AG10803 (cell line): Measurements from ENCODE around the gene RXYLT1.
A peak's percentile ranks its signal among the peaks of the same experiment; 100 is the strongest.

ENCODE experiments used
- DNase-seq: peaks from one replicate; pipeline ENCODE4 v3.0.0; 2010; ENCODE audit warnings: low read depth
- H3K4me3 ChIP-seq: 2 replicates; pipeline ENCODE4 v1.5.1; 2011; ENCODE audit warnings: mild to moderate bottlenecking, low read length, control low read depth
- CTCF ChIP-seq: conservative IDR thresholded peaks from 2 replicates; pipeline ENCODE4 v1.5.1; 2011; ENCODE audit warnings: mild to moderate bottlenecking, low read length, control low read depth, inconsistent platforms

Gene RXYLT1

GRCh38 chr12:63844391-63845341, 65.0 kb downstream of the RXYLT1 start, which contains the start of gene SRGAP1:
SRGAP1 (plus strand) TSS chr12:63844700; CDS start chr12:63844817, 117 bp downstream.
- peak; percentile 42 for TF ChIP-seq CTCF
- H3K4me3 ChIP-seq: peak within 1 kb of the TSS; percentile 94
- DNase-seq: peak; percentile 78

- DNase-seq: peak; percentile 59
- H3K4me3 ChIP-seq: peak overlapping the region; percentile 94
- peak; percentile 15 for TF ChIP-seq CTCF
Observed at GRCh38 chr12:63845726-63846125, 66.0 kb downstream of the RXYLT1 start.

GRCh38 chr12:63846238-63846967, 66.7 kb downstream of the RXYLT1 start:
- DNase-seq: peak; percentile 34
- TF ChIP-seq CTCF: peak; percentile 34
- peak overlapping the region; percentile 94 for H3K4me3 ChIP-seq

GRCh38 chr12:63848450-63848849, 68.7 kb downstream of the RXYLT1 start:
- no peak for TF ChIP-seq CTCF
- DNase-seq: no peak
- H3K4me3 ChIP-seq: no peak overlapping the region

GRCh38 chr12:63849106-63849620, 69.5 kb downstream of the RXYLT1 start:
- TF ChIP-seq CTCF: no peak
- H3K4me3 ChIP-seq: no peak overlapping the region
- no peak for DNase-seq

- no peak overlapping the region for H3K4me3 ChIP-seq
- DNase-seq: no peak
- no peak for TF ChIP-seq CTCF
Observed at GRCh38 chr12:63849641-63850040, 69.9 kb downstream of the RXYLT1 start.
